ENCODE measurements around the gene UBE2L5.

DNA sequence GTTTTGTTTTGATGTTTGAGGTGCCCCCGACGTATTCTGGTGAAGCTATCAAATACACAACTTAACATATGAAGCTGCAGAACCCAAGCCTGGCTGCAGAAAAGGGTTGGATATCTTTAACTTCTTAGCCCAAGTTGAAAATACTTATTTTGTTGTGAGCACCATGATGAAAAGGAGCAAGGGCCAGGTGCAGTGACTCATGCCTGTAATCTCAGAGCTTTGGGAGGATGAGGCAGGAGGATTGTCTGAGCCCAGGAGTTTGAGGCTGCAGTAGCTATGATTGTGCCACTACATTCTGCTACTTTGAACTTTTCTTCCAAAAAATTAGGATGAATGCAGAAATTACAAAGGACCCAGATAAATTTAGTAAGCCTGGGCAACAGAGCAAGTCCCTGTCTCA lies 44.1 kb upstream of the UBE2L5 start:
- no peak for TF ChIP-seq CTCF (conservative IDR thresholded peaks at IDR 0.05)
- no peak for TF ChIP-seq ZFX (IDR thresholded peaks at IDR 0.05)
